Gastrocnemius medialis (tissue), 4 donors: ENCODE measurements around the gene ELF3.

Experiments
- POLR2A ChIP-seq, 2 donors: fragments of 450-650 bp; IDR thresholded peaks; one replicate each; pipeline ENCODE4 v1.6.1; 2017; ENCODE audit warnings: antibody characterized with exemption in 2 of 2, mild to moderate bottlenecking in 2 of 2, moderate library complexity in 2 of 2
- TF ChIP-seq, protein P1 (sequence below), 5 experiments: fragments of 450-650 bp in 3 of 5; fragments of 200-600 bp in 2 of 5; sonication (generic) in 2 of 5; IDR thresholded peaks in 4 of 5; conservative IDR thresholded peaks in 1 of 5; 1 replicate in 4 of 5; 2 replicates in 1 of 5; pipeline ENCODE4 v1.5.1; 2016 to 2019; ENCODE audit warnings: antibody characterized with exemption in 5 of 5, mild to moderate bottlenecking in 3 of 5, moderate library complexity in 3 of 5

DNA sequence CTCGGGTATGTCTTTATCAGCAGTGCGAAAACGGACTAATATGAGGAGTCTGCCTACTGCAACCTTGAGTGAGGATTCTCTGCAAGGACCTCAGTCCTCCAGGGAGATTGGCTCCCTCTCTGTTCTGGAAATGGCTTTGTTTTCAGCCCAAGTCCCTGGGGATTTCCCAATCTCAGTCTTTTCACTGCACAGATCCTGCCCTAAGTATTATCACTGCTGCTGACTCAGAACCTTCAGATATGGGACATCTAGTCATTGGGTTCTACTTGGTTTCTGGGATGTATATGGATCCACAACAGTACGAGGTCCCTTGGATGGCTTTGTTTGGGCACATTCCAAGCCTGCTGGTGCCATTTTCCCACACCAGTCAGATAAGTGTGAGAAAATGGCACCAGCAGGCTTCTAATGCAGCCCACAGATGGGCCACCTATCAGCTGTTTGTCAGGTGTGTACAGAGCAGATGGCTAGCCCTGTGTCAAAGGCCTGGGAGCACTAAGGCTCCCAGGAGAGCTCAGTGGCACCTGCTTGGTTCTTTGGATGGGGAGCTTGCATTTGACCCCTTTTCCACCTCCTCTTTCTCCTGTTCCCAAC, 27.4 kb downstream of the ELF3 start:
- TF ChIP-seq, protein P1, sequence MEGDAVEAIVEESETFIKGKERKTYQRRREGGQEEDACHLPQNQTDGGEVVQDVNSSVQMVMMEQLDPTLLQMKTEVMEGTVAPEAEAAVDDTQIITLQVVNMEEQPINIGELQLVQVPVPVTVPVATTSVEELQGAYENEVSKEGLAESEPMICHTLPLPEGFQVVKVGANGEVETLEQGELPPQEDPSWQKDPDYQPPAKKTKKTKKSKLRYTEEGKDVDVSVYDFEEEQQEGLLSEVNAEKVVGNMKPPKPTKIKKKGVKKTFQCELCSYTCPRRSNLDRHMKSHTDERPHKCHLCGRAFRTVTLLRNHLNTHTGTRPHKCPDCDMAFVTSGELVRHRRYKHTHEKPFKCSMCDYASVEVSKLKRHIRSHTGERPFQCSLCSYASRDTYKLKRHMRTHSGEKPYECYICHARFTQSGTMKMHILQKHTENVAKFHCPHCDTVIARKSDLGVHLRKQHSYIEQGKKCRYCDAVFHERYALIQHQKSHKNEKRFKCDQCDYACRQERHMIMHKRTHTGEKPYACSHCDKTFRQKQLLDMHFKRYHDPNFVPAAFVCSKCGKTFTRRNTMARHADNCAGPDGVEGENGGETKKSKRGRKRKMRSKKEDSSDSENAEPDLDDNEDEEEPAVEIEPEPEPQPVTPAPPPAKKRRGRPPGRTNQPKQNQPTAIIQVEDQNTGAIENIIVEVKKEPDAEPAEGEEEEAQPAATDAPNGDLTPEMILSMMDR (IDR thresholded peaks at IDR 0.05 in 4 of 5, conservative IDR thresholded peaks at IDR 0.05 in 1 of 5) = no peak
- TF ChIP-seq POLR2A (IDR thresholded peaks at IDR 0.05) = no peak
